GM18499 (cell line): ENCODE data around the gene SLC2A10.

Experiments used
- ATAC-seq: cut with Tn5 transposase; IDR thresholded peaks from one replicate; pipeline ENCODE4 v1.9.1; 2021; ENCODE audit warnings: moderate number of reproducible peaks; ENCODE audit not compliant: insufficient read depth, unreplicated experiment

The SLC2A10 gene

DNA sequence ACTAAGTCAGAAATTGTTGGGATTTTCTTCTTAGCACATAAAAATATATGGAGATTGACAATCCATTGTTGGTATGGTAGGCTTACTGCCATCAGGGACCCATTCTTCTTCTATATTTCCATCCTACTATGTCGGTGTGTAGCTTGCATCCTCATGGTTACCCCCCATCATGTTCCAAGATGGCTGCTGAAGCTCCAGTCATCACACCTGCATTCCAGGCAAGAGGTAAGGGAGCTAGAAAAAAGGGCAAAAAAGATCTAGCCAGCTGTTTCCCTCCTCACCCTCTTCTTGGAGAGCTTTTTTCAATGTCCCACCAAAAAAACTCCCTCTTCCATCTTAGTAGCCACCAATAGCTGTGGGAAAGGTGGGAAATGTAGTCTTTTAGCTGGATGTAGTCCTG is 13.6 kb downstream of the SLC2A10 start:
- no peak for ATAC-seq

DNA sequence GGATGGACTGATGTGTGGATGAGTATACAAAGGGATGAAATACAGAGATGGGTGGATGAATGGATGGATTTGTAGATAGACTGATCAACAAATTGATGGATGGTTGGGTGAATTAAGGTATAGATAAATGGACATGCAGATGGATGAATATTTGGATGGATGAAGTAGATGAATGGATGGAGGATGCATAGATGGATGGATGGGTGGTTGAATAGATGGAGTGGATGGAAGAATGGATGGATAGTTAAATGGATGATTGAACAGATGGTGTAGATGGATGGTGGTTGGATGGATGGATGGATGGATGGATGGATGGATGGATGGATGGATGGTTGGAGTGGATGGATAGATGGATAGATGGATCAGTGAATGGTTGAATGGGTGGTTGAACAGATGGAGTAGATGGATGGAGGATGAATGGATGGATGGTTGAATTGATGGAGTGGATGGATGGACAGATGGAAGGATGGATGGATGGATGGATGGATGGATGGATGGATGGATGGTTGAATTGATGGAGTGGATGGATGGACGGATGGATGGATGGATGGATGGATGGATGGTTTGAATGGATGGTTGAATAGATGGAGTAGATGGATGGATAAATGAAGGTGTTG is 15.0 kb downstream of the SLC2A10 start:
- no peak for ATAC-seq

DNA sequence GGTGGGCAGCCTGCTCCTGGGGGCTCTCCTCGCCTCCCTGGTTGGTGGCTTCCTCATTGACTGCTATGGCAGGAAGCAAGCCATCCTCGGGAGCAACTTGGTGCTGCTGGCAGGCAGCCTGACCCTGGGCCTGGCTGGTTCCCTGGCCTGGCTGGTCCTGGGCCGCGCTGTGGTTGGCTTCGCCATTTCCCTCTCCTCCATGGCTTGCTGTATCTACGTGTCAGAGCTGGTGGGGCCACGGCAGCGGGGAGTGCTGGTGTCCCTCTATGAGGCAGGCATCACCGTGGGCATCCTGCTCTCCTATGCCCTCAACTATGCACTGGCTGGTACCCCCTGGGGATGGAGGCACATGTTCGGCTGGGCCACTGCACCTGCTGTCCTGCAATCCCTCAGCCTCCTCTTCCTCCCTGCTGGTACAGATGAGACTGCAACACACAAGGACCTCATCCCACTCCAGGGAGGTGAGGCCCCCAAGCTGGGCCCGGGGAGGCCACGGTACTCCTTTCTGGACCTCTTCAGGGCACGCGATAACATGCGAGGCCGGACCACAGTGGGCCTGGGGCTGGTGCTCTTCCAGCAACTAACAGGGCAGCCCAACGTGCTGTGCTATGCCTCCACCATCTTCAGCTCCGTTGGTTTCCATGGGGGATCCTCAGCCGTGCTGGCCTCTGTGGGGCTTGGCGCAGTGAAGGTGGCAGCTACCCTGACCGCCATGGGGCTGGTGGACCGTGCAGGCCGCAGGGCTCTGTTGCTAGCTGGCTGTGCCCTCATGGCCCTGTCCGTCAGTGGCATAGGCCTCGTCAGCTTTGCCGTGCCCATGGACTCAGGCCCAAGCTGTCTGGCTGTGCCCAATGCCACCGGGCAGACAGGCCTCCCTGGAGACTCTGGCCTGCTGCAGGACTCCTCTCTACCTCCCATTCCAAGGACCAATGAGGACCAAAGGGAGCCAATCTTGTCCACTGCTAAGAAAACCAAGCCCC is 16.0 kb downstream of the SLC2A10 start:
- no peak for ATAC-seq

DNA sequence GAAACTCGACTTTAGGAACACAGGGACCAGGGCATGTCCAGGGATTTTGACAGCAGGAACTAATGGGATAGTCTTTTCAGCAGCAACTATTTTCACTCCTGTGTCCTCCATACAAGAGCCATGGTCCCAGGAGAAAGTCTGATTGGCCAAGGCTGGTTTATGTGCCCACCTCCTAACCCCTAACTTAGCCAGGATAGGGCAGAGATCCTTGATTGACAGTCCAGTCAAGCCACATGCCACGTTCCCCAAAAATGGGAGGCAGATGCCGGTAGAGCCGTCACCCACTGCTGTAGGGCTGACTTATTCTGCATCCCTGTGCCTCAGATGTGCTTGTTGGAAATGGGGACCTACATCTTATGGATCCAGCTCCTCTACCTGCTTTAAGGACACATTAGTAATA is 22.3 kb downstream of the SLC2A10 start:
- ATAC-seq, result no peak

DNA sequence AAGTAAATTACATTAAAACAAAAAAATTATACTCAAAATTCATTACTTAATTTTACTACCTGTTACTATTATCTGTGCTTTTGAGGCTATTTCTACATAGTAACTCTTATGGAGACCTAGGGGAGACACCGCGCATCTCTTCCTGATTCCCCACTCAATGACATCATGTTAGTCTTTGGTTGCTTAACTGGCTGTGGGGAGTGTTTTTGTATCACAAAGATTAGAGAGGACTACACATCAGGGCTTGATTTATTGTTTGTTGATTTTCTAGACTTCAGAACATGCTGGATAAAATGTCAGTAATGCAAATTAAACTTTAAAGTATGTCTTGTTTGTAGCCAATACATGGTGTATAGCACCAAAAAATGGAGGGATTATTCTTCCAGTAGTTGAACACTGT is 26.0 kb downstream of the SLC2A10 start:
- ATAC-seq, result no peak

DNA sequence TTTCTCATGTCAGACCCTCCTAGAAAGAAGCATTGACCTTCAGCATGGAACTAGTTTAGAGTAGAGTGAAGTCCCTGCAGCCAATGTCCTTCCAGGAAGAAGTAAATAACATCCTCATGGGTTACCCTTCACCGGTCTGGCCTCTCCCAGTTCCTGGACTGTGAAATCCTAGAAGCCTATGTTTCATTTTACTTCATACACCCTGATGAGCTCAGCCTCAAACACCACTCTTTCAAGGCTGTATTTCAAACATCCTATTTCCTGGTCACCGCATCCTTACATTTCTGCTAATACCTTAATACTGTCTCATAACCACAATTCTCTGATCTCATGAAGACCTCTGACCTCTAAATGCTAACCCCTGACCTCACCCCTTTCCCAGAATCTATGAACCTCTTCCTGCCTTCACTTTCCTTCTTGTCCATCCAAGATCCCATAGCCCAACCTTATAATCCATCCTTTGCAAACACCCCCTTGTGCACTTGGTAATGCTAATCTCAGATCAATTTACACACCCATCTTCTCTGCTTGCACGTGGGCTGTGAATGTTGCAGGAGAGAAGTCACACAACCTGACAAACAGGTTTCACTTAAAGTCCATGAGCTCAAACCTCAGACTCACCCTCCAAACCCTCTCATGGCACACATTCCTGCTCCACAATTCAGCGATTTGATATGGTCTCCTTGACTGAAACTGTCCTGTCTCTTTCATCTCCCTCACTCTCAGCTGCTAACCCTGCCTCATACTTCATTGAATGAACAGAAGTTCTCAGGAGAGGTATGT is 30.2 kb downstream of the SLC2A10 start:
- ATAC-seq, result no peak

DNA sequence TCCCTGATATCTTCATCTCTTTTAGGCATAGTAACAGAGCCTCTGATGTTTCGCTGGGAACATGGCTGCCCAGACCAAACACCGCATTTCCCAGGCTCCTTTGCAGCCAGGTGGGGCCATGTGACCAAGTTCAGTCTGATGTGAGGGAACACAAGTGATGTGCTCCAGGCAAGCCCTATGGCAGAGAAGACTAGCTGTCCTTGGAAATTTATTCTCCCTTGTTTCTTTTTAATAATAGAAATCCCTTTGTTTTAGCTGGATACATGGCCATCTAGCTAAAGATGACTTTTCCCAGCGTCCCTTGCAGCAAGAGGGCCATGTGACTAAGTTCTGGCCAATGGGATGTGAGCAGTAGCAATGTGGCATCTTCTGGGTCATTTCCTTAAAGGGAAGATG is 30.8 kb downstream of the SLC2A10 start:
- no peak for ATAC-seq

DNA sequence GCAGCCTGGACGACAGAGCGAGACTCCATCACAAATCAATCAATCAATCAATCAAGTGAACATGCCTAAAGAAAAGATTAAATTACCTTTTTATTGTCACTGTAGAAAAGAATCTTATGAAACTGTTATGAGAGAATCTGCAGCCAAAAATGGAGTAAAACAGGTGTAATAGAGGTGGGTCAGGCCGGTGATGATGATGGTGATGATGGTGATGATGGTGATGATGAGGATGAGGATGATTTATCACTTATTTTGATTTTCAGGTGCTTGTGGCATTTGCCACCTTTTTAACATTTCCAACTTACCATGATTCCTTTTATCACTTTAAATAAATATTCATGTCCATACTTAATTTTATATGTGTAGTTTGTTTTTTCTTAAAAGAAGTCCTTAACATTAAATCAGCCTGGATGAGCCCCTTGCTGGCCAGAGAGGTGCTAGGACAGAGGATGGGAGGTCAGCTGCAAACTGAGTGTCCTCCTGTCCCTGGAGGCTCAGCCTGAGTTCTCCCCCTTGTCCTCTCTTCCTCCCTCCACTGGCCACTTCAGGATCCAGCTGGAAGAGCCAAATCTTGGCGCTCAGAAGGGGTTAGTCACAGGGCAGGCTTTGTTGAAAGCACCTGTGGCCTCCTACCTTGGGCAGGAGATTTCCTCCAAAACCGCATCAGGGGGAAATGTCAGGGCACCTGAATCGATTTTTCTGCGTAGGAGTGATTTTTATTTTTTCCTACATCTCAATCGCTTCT is 32.6 kb downstream of the SLC2A10 start:
- no peak for ATAC-seq

DNA sequence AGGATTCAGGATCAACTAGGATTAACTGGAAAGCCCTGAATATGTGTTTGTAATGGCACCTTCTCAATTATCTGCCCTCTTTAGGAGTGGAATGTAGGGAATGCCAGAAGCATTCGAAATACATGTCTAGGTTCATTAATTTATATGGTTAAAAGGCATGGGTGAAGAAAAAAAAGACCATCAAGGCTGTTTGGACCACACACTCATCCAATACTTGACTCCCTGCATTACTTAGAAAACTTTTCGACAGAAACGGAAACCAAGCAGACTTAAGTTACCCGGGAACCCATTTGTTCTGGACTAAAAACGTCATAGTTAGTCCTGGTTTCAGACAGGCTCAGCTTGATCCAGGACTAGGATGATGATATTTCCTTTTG is 33.2 kb downstream of the SLC2A10 start:
- ATAC-seq, result no peak

DNA sequence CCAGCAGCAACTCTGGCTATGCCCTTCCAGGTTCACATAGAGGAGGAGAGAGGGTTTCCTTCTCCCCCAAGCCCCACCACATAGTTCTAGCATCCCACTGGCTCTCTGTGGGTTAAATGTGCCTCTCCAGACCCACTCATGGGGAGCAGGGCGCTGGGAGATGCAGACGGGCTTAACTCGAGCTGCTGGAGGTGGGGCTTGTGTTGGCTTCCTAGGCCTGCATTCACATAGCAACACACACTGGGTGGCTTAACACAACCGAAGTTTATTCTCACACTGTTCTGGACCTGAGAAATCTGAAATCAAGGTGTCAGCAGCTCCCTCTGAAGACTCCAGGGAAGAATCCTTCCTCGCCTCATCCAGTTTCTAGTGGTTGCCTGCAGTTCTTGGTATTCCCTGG is 33.6 kb downstream of the SLC2A10 start:
- ATAC-seq, result no peak

DNA sequence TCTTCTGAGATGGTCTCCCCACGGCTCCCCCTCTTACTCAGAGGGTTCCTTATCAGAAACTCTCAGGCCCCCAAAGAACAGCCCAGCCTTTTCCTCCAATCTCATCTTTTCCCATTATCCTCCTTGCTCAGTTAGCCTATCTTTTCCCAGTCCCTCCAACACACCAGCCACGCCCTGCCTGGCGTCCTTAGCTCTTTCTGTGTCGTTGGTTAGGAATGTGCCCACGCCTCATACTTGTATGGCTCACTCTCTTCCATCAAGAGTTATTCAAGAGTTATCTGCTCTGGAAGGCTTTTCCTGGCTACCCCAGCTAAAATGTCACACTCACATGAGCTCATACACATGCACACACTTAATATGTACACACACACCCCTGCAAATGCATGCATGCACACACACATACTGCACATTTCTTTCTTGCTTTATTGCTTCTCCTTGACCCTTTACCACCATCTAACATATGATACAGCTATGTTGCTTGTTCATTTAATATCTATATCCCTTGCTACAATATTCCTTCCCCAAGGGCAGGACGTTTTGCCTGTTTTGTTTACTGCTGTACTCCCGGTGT is 37.6 kb downstream of the SLC2A10 start:
- ATAC-seq, result no peak

DNA sequence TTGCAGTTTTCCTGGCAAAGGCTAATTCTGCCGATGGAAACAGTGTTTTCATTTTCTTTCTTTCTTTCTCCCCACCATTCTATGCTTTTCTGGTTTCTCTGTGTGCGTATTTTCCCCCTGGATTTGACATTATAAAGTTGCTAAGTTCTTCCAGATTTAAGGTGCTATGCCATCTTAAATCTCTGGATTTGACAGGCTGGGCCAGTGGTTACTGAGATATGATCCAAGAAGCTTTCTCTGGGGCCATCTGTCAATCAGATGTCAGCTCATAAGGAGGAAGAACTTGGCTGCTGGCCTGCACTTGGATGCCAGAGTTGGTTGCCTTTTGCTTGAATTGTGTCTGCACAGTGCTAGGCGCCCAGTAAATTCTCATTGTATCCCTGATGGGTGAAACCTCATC is 39.7 kb downstream of the SLC2A10 start:
- ATAC-seq, result no peak

DNA sequence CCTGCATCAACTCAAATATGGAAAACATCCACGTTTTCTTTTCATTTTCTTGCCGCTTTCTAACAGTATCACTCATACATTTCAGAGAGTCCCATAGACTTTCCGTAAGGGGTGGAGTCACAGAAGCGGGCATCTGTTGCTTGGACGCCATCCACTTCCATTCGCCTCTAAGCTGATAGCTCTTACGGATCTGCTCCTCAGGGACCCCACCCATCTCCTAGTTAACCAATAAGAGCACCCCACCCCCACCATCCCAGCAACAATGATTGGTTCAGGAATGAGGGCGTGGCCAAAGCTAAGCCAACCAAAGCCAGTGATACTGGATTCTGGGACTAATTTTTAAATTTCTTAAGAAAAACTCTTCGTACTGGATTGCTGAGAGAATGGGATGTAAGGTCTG is 42.4 kb downstream of the SLC2A10 start:
- no peak for ATAC-seq

DNA sequence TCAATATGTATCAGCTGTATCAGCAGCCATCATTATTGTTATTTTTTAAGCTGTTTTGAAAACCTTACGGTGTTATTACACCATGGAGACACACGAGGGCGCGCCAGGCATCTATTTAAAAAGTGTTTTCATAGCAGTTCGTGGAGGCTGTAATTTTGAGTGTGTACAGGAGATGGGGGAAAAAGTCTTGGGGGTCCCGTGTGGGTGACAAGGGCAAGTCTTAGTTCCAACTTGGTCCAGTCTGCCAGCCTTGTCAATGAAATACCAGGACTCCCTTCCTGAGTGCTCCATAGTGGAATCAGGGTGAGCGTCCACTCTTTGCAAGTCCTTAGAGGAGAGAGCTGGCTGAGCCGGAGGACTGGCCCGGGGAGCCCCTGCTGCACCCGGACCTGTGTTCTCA is 43.3 kb downstream of the SLC2A10 start:
- ATAC-seq, result no peak

DNA sequence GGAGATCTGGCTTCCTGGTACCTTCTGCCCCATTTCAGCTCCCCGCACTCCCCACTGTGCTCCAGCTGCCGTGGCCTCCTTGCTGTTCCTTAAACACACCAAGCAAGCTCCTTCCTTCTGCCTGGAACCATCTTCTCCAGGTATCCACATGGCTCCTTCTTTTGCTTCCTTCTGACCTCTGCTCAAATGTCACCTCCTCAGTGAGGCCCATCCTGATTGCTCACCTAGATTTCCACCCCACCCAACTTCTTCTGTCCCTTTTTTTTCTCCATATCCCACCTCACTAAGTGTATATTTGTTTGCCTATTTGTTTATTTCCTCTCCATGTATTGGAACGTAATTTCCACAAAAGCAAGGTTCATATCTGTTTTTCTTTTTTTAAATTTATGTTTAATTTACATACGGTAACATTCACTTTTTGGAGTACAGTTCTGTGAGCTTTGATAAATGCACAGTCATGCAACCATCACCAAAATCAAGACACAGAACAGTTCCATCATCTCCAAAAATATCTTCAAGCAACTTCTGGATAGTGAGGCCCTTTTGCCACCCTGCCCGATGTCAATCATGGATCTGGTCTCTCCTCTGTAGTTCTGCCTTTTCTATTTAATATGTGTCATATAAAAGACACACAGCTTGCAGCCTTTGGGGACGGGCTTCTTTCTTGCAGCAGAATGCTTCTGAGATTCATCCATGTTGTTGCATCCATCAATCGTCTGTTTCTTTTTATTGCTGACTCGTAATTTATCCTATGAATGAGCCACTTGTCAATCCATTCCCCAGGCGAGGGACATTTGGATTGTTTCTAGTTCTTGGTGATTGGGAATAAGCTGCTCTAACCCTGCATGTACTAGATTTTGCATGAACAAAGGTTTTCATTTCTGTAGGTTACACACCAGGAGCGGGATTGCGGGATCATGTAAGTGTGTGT is 46.3 kb downstream of the SLC2A10 start:
- ATAC-seq, result no peak

DNA sequence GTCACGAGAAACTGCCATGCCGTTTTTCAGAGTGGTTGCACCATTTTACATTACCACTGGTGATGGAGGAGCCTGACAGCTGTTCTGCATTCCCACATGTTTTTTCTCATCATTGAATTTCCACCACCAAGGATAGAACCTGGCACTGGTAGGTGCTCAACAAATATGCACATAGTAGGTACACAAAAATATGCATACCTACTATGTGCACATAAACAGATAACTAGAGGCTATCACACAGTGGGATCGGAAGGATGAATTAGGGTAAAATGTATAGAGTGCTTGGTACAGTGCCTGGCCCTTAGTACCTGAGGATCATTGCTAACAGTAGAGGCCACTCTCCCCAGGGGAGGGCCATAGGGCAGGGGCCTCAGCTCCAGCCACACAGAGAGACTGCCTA is 47.0 kb downstream of the SLC2A10 start:
- no peak for ATAC-seq

DNA sequence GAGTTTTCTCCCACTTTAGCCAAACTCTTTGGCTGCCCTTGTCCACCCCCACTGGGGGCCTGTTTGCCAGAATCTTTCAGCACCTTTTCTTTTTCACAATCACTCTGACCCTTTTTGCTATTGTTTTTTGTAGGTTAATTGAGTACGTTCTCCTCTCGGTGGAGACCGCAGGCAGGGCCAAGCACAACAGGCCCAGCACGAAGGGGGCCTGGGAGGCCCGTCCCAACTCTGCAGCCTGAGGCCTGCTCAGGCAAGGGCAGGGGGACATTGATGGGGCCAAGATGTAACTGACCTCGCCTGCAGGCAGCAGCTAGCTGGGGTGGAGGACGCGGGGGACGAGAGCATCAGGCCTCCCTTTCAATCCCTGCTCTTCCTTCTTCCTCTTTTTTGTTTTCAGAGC is 47.7 kb downstream of the SLC2A10 start:
- no peak for ATAC-seq

DNA sequence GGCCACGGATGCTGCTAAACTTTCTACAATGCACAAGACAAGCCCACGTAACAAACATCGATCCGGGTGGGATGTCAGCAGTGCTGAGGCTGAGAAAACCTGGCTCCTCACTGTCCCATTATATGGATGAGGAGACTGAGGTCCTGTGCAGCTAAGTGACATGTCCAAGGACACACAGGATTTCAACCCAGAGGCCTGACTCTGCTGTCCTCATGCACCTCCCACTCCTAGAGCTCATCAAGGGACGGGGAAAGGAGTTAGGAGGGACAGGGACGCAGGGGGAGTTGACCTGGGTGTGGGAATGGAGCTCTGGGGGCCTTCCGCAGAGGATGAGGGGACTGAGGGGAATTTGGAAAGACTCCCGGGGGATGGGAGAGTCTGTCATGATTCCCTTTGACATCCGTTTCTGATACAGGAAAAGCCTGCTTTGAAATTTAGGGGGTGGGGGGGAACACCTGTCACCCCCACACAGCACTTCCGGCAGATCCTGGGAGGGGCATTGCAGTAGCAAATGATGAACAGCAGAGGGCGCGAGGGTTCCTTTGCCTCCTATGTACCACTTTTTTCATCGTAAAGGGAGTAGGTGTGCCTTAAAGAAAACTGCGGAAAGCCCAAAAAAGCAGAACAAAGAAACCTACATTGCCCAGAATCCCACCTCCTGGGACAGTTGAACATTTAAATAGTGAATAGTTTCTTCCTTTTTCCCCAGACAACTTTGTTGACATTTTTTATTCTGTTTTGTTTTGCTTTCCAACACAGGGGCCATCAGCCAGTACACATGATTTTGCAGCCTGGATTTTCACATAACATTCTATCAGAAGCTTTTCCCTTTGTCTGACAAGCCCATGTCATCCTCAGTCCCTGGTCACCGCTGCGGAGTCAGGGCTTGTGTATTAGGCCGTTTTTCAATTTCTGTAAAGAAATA is 48.6 kb downstream of the SLC2A10 start:
- ATAC-seq, result no peak
